K562 (cell line): ENCODE measurements around the gene PIGV. TPM values are rescaled to one million over a fixed set of nuclear protein-coding genes. Genes with fewer than 3 reads are reported as not detected.

ENCODE experiments used
- ATAC-seq: fragments of 200-7000 bp; cut with Tn5 transposase; 3 replicates; pipeline ENCODE4 v1.9.1; 2020; ENCODE audit warnings: moderate library complexity
- BruUV-seq: library from RNA; stranded (reverse); fragments of 400-500 nt; replicated peaks from 2 replicates; lab custom pipeline; 2021; lab: Mats Ljungman, UMichigan
- CTCF ChIA-PET: fragments of 300-600 bp; formaldehyde crosslinking; extraction: SDS; loops from one replicate; lab custom pipeline; 2021; ENCODE audit warnings: low intra/inter-chr PET ratio; lab: Yijun Ruan, JAX
- POLR2A ChIA-PET: fragments of 300-600, 350-650 bp; sonication (Branson Sonifier 250); formaldehyde crosslinking; extraction: SDS; loops from one replicate; lab custom pipeline; 2021; ENCODE audit warnings: antibody characterized with exemption, inconsistent platforms; lab: Yijun Ruan, JAX
- DNase-seq, 4 experiments: peaks; one replicate each; pipeline versions ENCODE4 v3.0.0 to v3.0.0-alpha.2; 2011 to 2018; ENCODE audit warnings: low spot score in 3 of 4, mixed read lengths in 3 of 4; ENCODE audit errors: extremely low read depth in 1 of 4
- FAIRE-seq: peaks from 2 replicates; lab custom pipeline; 2011; peaks lifted over from hg19 to GRCh38; lab: Jason Lieb, UNC
- H2AFZ ChIP-seq: 2 replicates; pipeline ENCODE4 v1.6.0; 2011; ENCODE audit warnings: low read depth, low read length, control low read depth, inconsistent platforms
- H3K27ac ChIP-seq: fragments of 200-600 bp; 3 replicates; pipeline ENCODE4 v1.8.0; 2011; ENCODE audit warnings: low read depth, mild to moderate bottlenecking, control low read depth, inconsistent platforms, low read length, moderate library complexity, mixed read lengths; ENCODE audit errors: extremely low read depth
- H3K27me3 ChIP-seq, 2 experiments: fragments of 300-600 bp in 1 of 2; 2 replicates in 1 of 2; 3 replicates in 1 of 2; pipeline versions ENCODE4 v1.6.0 to v1.8.0; 2011; ENCODE audit warnings: inconsistent platforms in 2 of 2, low read length in 2 of 2, mild to moderate bottlenecking in 1 of 2, mixed read lengths in 1 of 2, moderate library complexity in 1 of 2; ENCODE audit not compliant: control insufficient read depth in 2 of 2, insufficient read depth in 2 of 2
- H3K36me3 ChIP-seq: fragments of 300-600 bp; 3 replicates; pipeline ENCODE4 v1.8.0; 2011; ENCODE audit warnings: mild to moderate bottlenecking, low read length, inconsistent platforms; ENCODE audit not compliant: control insufficient read depth, insufficient read depth
- H3K4me1 ChIP-seq, 2 experiments: fragments of 200-600 bp in 1 of 2; replicated peaks in 1 of 2; 2 replicates in 1 of 2; 3 replicates in 1 of 2; pipeline versions ENCODE4 v1.5.1 to v1.8.0; 2011; ENCODE audit warnings: inconsistent platforms in 2 of 2, low read length in 2 of 2, mild to moderate bottlenecking in 1 of 2, mixed read lengths in 1 of 2, moderate library complexity in 1 of 2; ENCODE audit not compliant: control insufficient read depth in 2 of 2, insufficient read depth in 2 of 2
- H3K4me2 ChIP-seq: 2 replicates; pipeline ENCODE4 v1.6.1; 2011; ENCODE audit warnings: low read length, control low read depth, inconsistent platforms, mixed read lengths; ENCODE audit not compliant: insufficient read depth
- H3K4me3 ChIP-seq: fragments of 200-600 bp; sonication (generic), shearing (Covaris generic); 2 replicates; pipeline ENCODE4 v1.5.1; 2016; ENCODE audit warnings: control low read depth, inconsistent platforms
- H3K79me2 ChIP-seq: fragments of 200-600 bp; 3 replicates; pipeline ENCODE4 v1.8.0; 2011; ENCODE audit warnings: low read length, inconsistent platforms; ENCODE audit not compliant: control insufficient read depth, insufficient read depth
- H3K9ac ChIP-seq, 2 experiments: 2 replicates each; pipeline versions ENCODE4 v1.6.0 to v1.6.1; 2011; ENCODE audit warnings: low read depth in 2 of 2, low read length in 2 of 2, control low read depth in 1 of 2, inconsistent platforms in 1 of 2, mild to moderate bottlenecking in 1 of 2, mixed read lengths in 1 of 2; ENCODE audit not compliant: insufficient read depth in 1 of 2
- H3K9me1 ChIP-seq: one replicate; pipeline ENCODE4 v1.6.0; 2011; ENCODE audit warnings: inconsistent platforms, mild to moderate bottlenecking, low read length, moderate library complexity; ENCODE audit not compliant: control insufficient read depth, insufficient read depth
- H3K9me3 ChIP-seq: replicated peaks from 2 replicates; pipeline ENCODE4 v1.5.1; 2011; ENCODE audit warnings: low read depth, low read length, inconsistent platforms; ENCODE audit not compliant: control insufficient read depth, insufficient read depth
- H4K20me1 ChIP-seq: replicated peaks from 2 replicates; pipeline ENCODE4 v1.6.1; 2011; ENCODE audit warnings: low read length, inconsistent platforms, mixed read lengths; ENCODE audit not compliant: control insufficient read depth, insufficient read depth
- ARID1B ChIP-seq: fragments of 450-650 bp; IDR thresholded peaks from 2 replicates; pipeline ENCODE4 v1.6.1; 2016; ENCODE audit warnings: antibody characterized with exemption, mild to moderate bottlenecking, inconsistent platforms
- CREB3L1 ChIP-seq: fragments of 450-650 bp; IDR thresholded peaks from 2 replicates; pipeline ENCODE4 v1.6.1; 2014; ENCODE audit warnings: low read depth, mild to moderate bottlenecking, moderate library complexity, borderline replicate concordance
- FOS ChIP-seq: IDR thresholded peaks from 3 replicates; pipeline ENCODE4 v1.6.1; 2011; ENCODE audit not compliant: insufficient read length; ENCODE audit errors: extremely low read depth
- FOXM1 ChIP-seq, 2 experiments: fragments of 450-650 bp in 1 of 2; sonication (generic) in 1 of 2; formaldehyde crosslinking in 1 of 2; IDR thresholded peaks; 2 replicates each; pipeline versions ENCODE4 v1.6.1 to v1.9.0; 2017 to 2022; ENCODE audit warnings: low read depth in 2 of 2, mild to moderate bottlenecking in 2 of 2, missing genetic modification reagents in 1 of 2, moderate library complexity in 1 of 2
- HBP1 ChIP-seq: fragments of 450-650 bp; formaldehyde crosslinking; IDR thresholded peaks from 2 replicates; pipeline ENCODE4 v1.4.0; 2022; ENCODE audit warnings: missing genetic modification characterization
- JUN ChIP-seq, 2 experiments: sonication (generic) in 1 of 2; formaldehyde crosslinking in 1 of 2; IDR thresholded peaks; 2 replicates each; pipeline versions ENCODE4 v1.6.1 to v1.8.0; 2012 to 2022; ENCODE audit warnings: borderline replicate concordance in 2 of 2, mild to moderate bottlenecking in 2 of 2, improper control_type of control experiment in 1 of 2, low read depth in 1 of 2, low read length in 1 of 2, missing genetic modification reagents in 1 of 2
- L3MBTL2 ChIP-seq: fragments of 450-650 bp; IDR thresholded peaks from 2 replicates; pipeline ENCODE4 v1.6.1; 2016; ENCODE audit warnings: mild to moderate bottlenecking, moderate library complexity
- MTA3 ChIP-seq: fragments of 450-650 bp; formaldehyde crosslinking; IDR thresholded peaks from 2 replicates; pipeline ENCODE4 v1.6.1; 2017; ENCODE audit warnings: mild to moderate bottlenecking, borderline replicate concordance
- MYC ChIP-seq, 2 experiments: fragments of 250-450 bp in 1 of 2; sonication (Bioruptor Pico) in 1 of 2; IDR thresholded peaks; 2 replicates each; pipeline versions ENCODE4 v1.5.1 to v1.6.1; 2012 to 2021; ENCODE audit warnings: low read depth in 2 of 2, borderline replicate concordance in 1 of 2, improper control_type of control experiment in 1 of 2, low read length in 1 of 2, mild to moderate bottlenecking in 1 of 2, moderate library complexity in 1 of 2
- NFE2 ChIP-seq: IDR thresholded peaks from 2 replicates; pipeline ENCODE4 v1.6.1; 2014; ENCODE audit warnings: antibody characterized with exemption, low read depth
- TFAP4 ChIP-seq: sonication (generic); formaldehyde crosslinking; IDR thresholded peaks from 2 replicates; pipeline ENCODE4 v1.8.0; 2022; ENCODE audit warnings: missing genetic modification reagents, mild to moderate bottlenecking, moderate library complexity, borderline replicate concordance
- ZFX ChIP-seq: sonication (generic); formaldehyde crosslinking; IDR thresholded peaks from 2 replicates; pipeline ENCODE4 v1.8.0; 2022; ENCODE audit warnings: mild to moderate bottlenecking, missing genetic modification reagents, moderate library complexity
- ZNF395 ChIP-seq: fragments of 200-800 bp; sonication (Bioruptor generic); IDR thresholded peaks from 2 replicates; pipeline ENCODE4 v1.6.1; 2017; ENCODE audit warnings: missing genetic modification characterization, missing compliant biosample characterization
- WGBS: fragments of 100-300 bp; shearing (Covaris generic); methylation state at CpG from one replicate; pipeline ENCODE4 v1.1.6; 2016; ENCODE audit warnings: low coverage, mixed read lengths; ENCODE audit not compliant: insufficient coverage; ENCODE audit errors: missing lambda C conversion rate; 5-methylcytosine and 5-hydroxymethylcytosine counted together
- in situ Hi-C: fragments of 300-500 bp; cut with MboI; formaldehyde crosslinking; loops from 4 replicates; pipeline ENCODE4 v1.15.0; 2018; ENCODE audit warnings: inconsistent platforms, mixed read lengths
- intact Hi-C: fragments of 100-400 bp; cut with micrococcal nuclease; formaldehyde crosslinking; loops from 2 replicates; pipeline ENCODE4 v1.14.2; 2022
- polyA plus RNA-seq, 8 experiments: library from polyadenylated mRNA; depleted of rRNA in 4 of 8; stranded (reverse) in 5 of 8; unstranded in 3 of 8; fragments of >200 nt; fragmentation: Nextera tagmentation in 2 of 8; fragmentation: Illumina TruSeq in 1 of 8; extraction: Ambion mirVana in 2 of 8; extraction: Trizol in 1 of 8; gene quantifications; 2 replicates each; pipeline versions ENCODE4 v1.2.1 to v1.2.3, GENCODE V29; 2011 to 2014; ENCODE audit warnings: inconsistent platforms in 1 of 8, missing spikeins in 1 of 8
- total RNA-seq, 7 experiments: library from RNA; depleted of rRNA in 6 of 7; stranded (reverse); fragments of >200 nt in 6 of 7; fragmentation: Illumina TruSeq in 2 of 7; extraction: Trizol in 2 of 7; gene quantifications; 2 replicates each; pipeline versions ENCODE4 v1.2.1 to v1.2.3, GENCODE V29; 2011 to 2021; ENCODE audit warnings: low replicate concordance in 1 of 7

Gene PIGV
- total and polyA plus RNA-seq, 9 of the 15 experiments (the other 6 are each of a cell fraction or from before 2014, with no cell fraction given), result 8.4 to 21.8 (median 11.7) TPM

GRCh38 chr1:26771643-26772321 lies 16.0 kb upstream of the PIGV start:
- Histone ChIP-seq H3K4me1 (peaks cover 21 to 22% of the 10 kb centered on the region in 2 experiments), H3K9me1 (no peaks in the 10 kb centered on the region), H3K79me2 (peaks cover 43% of the 10 kb centered on the region), H3K9ac (peak overlapping the region; percentile 5 to 49; a peak in 3 of 4 replicates), H3K4me3 (no peak overlapping the region), H3K9me3 (no peaks in the 10 kb centered on the region), H3K27me3 (no peaks in the 10 kb centered on the region), H3K4me2 (peak overlapping the region; percentile 67), H4K20me1 (peaks cover 6% of the 10 kb centered on the region; the same call in 1 of the 2 replicates), H3K36me3 (peaks cover 99% of the 10 kb centered on the region), H2AFZ (no peak overlapping the region), H3K27ac (peak overlapping the region; percentile 76)
- ChIA-PET POLR2A (interaction anchor here (0.7 to 9.7 kb wide), 12 partner anchors 9 to 129 kb away, joined by 3 to 99 read pairs (median 8); partner anchors contain the start of genes GPATCH3 and PIGV), CTCF (no interaction called here)
- BruUV-seq, result no TSS peak
- intact Hi-C loops, result no loop called here
- ATAC-seq (peak; percentile 96), FAIRE-seq (peak; percentile 98), DNase-seq (peak; percentile 87 to 96 (median 93))
- WGBS, result 48% methylated on average over 2 of the region's 2 CpGs
- in situ Hi-C loops, result no loop called here
- TF ChIP-seq ARID1B (peak; percentile 84), MTA3 (peak; percentile 66; the same call in 1 of the 2 replicates), JUN (IDR thresholded peaks at IDR 0.05; ENCODE audit: borderline replicate concordance, low read depth, low read length) (peak; percentile 99), JUN (CRISPR knock-in tag; IDR thresholded peaks at IDR 0.05; ENCODE audit: borderline replicate concordance) (no peak), TFAP4 (CRISPR knock-in tag) (peak; percentile 92), NFE2 (peak; percentile 84), FOS (peak; percentile 80), ZNF395 (CRISPR knock-in tag) (no peak; the same call in 1 of the 2 replicates), MYC (IDR thresholded peaks at IDR 0.05; ENCODE audit: low read depth, low read length) (peak; percentile 81), MYC (CRISPR knock-in tag; IDR thresholded peaks at IDR 0.05; ENCODE audit: borderline replicate concordance, low read depth) (no peak), L3MBTL2 (peak; percentile 79), CREB3L1 (peak; percentile 22; the same call in 1 of the 2 replicates), HBP1 (CRISPR knock-in tag) (peak; percentile 98), ZFX (CRISPR knock-in tag) (peak; percentile 91), FOXM1 (IDR thresholded peaks at IDR 0.05; ENCODE audit: low read depth) (no peak), FOXM1 (CRISPR knock-in tag; IDR thresholded peaks at IDR 0.05; ENCODE audit: low read depth) (no peak)
